Measurements from ENCODE around the gene SYT1. TPM values are rescaled to one million over a fixed set of nuclear protein-coding genes. Genes with fewer than 3 reads are reported as not detected.

The SYT1 gene
- total and polyA plus RNA-seq, 12 donors = 0.03 to 0.36 (median 0.15) TPM; not detected in 5

DNA sequence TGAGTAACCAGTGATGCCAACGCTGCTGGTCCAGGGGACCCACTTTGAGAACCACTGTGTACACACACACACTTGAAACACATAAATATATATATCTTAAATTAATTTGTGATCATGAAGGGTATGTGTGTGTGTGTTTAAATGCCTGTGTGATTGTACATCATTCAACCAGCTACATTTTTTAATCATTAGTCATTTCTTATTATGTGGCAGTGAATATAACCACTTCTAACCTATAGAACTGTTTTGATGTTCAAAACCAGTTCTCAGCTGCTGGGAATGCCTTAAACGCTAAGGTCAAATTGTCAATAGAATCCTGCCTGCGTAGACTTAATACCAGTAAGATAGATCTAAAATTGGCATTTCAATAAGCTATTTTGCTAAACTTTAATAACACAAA is 330.0 kb downstream of the SYT1 start:
- Histone ChIP-seq H3K9me3 (no peaks in the 10 kb centered on the region), H3K27ac (no peak overlapping the region), H3K4me1 (no peaks in the 10 kb centered on the region), H3K36me3 (no peaks in the 10 kb centered on the region), H3K4me3 (no peak overlapping the region), H3K27me3 (no peaks in the 10 kb centered on the region)
- intact Hi-C loops (cut with DNase I) = no loop called here
- WGBS, 2 donors = 60 to 63% methylated on average over 3 of the region's 3 CpGs
- DNase-seq = no peak
- ATAC-seq = no peak
- TF ChIP-seq, protein P1, sequence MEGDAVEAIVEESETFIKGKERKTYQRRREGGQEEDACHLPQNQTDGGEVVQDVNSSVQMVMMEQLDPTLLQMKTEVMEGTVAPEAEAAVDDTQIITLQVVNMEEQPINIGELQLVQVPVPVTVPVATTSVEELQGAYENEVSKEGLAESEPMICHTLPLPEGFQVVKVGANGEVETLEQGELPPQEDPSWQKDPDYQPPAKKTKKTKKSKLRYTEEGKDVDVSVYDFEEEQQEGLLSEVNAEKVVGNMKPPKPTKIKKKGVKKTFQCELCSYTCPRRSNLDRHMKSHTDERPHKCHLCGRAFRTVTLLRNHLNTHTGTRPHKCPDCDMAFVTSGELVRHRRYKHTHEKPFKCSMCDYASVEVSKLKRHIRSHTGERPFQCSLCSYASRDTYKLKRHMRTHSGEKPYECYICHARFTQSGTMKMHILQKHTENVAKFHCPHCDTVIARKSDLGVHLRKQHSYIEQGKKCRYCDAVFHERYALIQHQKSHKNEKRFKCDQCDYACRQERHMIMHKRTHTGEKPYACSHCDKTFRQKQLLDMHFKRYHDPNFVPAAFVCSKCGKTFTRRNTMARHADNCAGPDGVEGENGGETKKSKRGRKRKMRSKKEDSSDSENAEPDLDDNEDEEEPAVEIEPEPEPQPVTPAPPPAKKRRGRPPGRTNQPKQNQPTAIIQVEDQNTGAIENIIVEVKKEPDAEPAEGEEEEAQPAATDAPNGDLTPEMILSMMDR (IDR thresholded peaks at IDR 0.05) = no peak

GRCh38 chr12:79199166-79199565 is 334.6 kb downstream of the SYT1 start:
- Histone ChIP-seq H3K4me1 (no peaks in the 10 kb centered on the region), H3K9me3 (no peaks in the 10 kb centered on the region), H3K27me3 (no peaks in the 10 kb centered on the region), H3K36me3 (no peaks in the 10 kb centered on the region), H3K27ac (no peak overlapping the region), H3K4me3 (no peak overlapping the region)
- intact Hi-C loops (cut with DNase I) = no loop called here
- TF ChIP-seq, protein P1 (IDR thresholded peaks at IDR 0.05) = no peak
- no peak for DNase-seq
- ATAC-seq = no peak
- WGBS, 2 donors = 56 to 63% methylated on average over 1 of the region's 1 CpG

- Histone ChIP-seq H3K4me3 (no peak overlapping the region), H3K27ac (no peak overlapping the region), H3K36me3 (no peaks in the 10 kb centered on the region), H3K27me3 (no peaks in the 10 kb centered on the region), H3K4me1 (no peaks in the 10 kb centered on the region), H3K9me3 (no peaks in the 10 kb centered on the region)
- intact Hi-C loops (cut with DNase I) = no loop called here
- WGBS, 2 donors = 77 to 82% methylated on average over 2 of the region's 2 CpGs
- DNase-seq (no peak), ATAC-seq (no peak)
- TF ChIP-seq, protein P1 (IDR thresholded peaks at IDR 0.05) = no peak
These were observed 335.6 kb downstream of the SYT1 start for GRCh38 chr12:79200176-79200575.

DNA sequence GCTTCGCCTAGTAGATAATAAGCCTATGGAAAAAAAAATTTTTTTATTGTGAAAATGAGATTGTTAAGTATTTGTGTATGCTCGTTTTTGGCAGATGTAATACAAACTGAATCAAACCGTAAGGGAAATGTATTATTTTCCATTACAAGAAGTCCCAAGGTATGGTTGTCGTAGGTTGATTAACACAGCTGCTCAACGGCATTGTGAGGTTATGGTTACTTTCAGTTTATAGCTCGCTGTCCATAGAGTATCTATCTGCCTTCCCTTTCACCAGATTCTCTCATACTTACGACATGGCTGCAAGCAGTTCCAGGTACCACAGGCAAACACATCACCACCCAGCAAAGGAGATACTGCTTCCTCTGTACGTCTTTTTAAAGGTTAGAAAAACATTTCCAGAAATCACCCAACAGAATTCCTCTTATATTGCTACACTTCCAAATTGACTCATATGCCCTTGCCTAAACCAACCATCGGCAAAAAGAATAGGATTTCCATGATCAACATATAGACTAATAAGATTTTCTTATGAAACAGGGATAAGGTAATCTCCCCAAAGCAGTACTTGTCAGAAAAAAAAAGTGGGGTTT is 338.6 kb downstream of the SYT1 start:
- Histone ChIP-seq H3K27ac (no peak overlapping the region), H3K4me1 (no peaks in the 10 kb centered on the region), H3K36me3 (no peaks in the 10 kb centered on the region), H3K4me3 (no peak overlapping the region), H3K9me3 (no peaks in the 10 kb centered on the region), H3K27me3 (no peaks in the 10 kb centered on the region)
- intact Hi-C loops (cut with DNase I) = no loop called here
- TF ChIP-seq, protein P1 (IDR thresholded peaks at IDR 0.05) = no peak
- ATAC-seq (no peak), DNase-seq (no peak)
- 83 to 84% methylated on average over 9 of the region's 9 CpGs for WGBS, 2 donors

Measured in heart right ventricle (tissue), 16 donors.